ENCODE results near the gene CAMK1D. TPM values are rescaled to one million over a fixed set of nuclear protein-coding genes. Genes with fewer than 3 reads are reported as not detected.

The CAMK1D gene
- total and polyA plus RNA-seq, 2 of the 4 experiments (the other 2 are of a cell fraction), result 5.0 to 5.3 TPM

- POLR2A ChIA-PET (ENCODE audit: unreplicated experiment), result no interaction called here
- peaks cover 2% of the 10 kb centered on the region; the same call in 1 of the 2 replicates for H3K4me1 ChIP-seq (ENCODE audit: control insufficient read depth, insufficient read depth, low read length)
- TF ChIP-seq MAFK (IDR thresholded peaks at IDR 0.05; ENCODE audit: low read depth, low read length) (no peak), USF2 (IDR thresholded peaks at IDR 0.05; ENCODE audit: low read depth, low read length) (no peak), POLR2A (IDR thresholded peaks at IDR 0.05; ENCODE audit: low read depth, low read length) (no peak), FOS (IDR thresholded peaks at IDR 0.05; ENCODE audit: low read depth, low read length) (no peak), CHD1 (IDR thresholded peaks at IDR 0.05; ENCODE audit: low read depth, low read length) (no peak), NFE2L2 (IDR thresholded peaks at IDR 0.05; ENCODE audit: low read depth, low read length) (no peak), CEBPB (IDR thresholded peaks at IDR 0.05; ENCODE audit: low read depth, low read length) (no peak), MAZ (IDR thresholded peaks at IDR 0.05; ENCODE audit: borderline replicate concordance, low read depth, low read length) (no peak), RAD21 (IDR thresholded peaks at IDR 0.05; ENCODE audit: low read length) (no peak), MXI1 (IDR thresholded peaks at IDR 0.05; ENCODE audit: borderline replicate concordance, low read depth, low read length) (no peak), BHLHE40 (IDR thresholded peaks at IDR 0.05; ENCODE audit: low read depth, low read length) (no peak), CTCF (conservative IDR thresholded peaks at IDR 0.05; ENCODE audit: low read depth, low read length) (no peak), SMC3 (IDR thresholded peaks at IDR 0.05; ENCODE audit: low read depth, low read length) (no peak), RCOR1 (IDR thresholded peaks at IDR 0.05; ENCODE audit: insufficient replicate concordance, low read length) (no peak), RFX5 (IDR thresholded peaks at IDR 0.05; ENCODE audit: low read depth, low read length) (no peak)
- TF ChIP-seq, protein P1, sequence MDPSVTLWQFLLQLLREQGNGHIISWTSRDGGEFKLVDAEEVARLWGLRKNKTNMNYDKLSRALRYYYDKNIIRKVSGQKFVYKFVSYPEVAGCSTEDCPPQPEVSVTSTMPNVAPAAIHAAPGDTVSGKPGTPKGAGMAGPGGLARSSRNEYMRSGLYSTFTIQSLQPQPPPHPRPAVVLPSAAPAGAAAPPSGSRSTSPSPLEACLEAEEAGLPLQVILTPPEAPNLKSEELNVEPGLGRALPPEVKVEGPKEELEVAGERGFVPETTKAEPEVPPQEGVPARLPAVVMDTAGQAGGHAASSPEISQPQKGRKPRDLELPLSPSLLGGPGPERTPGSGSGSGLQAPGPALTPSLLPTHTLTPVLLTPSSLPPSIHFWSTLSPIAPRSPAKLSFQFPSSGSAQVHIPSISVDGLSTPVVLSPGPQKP (IDR thresholded peaks at IDR 0.05; ENCODE audit: borderline replicate concordance, low read depth, low read length), result no peak
- CTCF ChIA-PET, result no interaction called here
- intact Hi-C loops (cut with micrococcal nuclease) (no loop called here), dilution Hi-C loops (cut with HindIII; ENCODE audit: low sequenced_read_pairs, unreplicated experiment) (no loop called here), in situ Hi-C loops (cut with MboI; ENCODE audit: low sequenced_read_pairs) (no loop called here)
- H3K9me1 ChIP-seq (ENCODE audit: insufficient read depth, low read length), result no peaks in the 10 kb centered on the region
- DNase-seq (no peak), ATAC-seq (ENCODE audit: low read depth) (no peak)
- no peaks in the 10 kb centered on the region for H3K79me1 ChIP-seq (ENCODE audit: low read depth in 1 of 2, low read length in 2 of 2)
- H3K4me2 ChIP-seq (ENCODE audit: low read depth, low read length), result no peak overlapping the region
- no peak overlapping the region for H3K4ac ChIP-seq (ENCODE audit: low read depth, low read length)
- H2AFZ ChIP-seq (replicated peaks; ENCODE audit: low read length, poor library complexity), result no peak overlapping the region
- WGBS, 2 experiments (ENCODE audit: extremely low coverage in 2 of 2, insufficient read length in 1 of 2), result no CpG with 5 or more reads among the region's 9 CpGs
- H4K91ac ChIP-seq (ENCODE audit: insufficient read depth, low read depth, low read length), result no peak overlapping the region
- no peaks in the 10 kb centered on the region for H3K36me3 ChIP-seq (ENCODE audit: control insufficient read depth, insufficient read depth, low read length)
- peaks cover 36% of the 10 kb centered on the region for H3K27me3 ChIP-seq (ENCODE audit: control insufficient read depth, insufficient read depth, low read length)
- no peak overlapping the region for H3K27ac ChIP-seq (ENCODE audit: insufficient read depth, low read length)
- no peaks in the 10 kb centered on the region for H4K20me1 ChIP-seq (ENCODE audit: insufficient read depth, low read length)
- H2BK5ac ChIP-seq (ENCODE audit: low read depth, low read length, poor library complexity, severe bottlenecking), result no peak overlapping the region
- no peak overlapping the region for H2AK9ac ChIP-seq (replicated peaks; ENCODE audit: low read depth, low read length, poor library complexity)
- no peak overlapping the region for H3K14ac ChIP-seq (replicated peaks; ENCODE audit: low read depth, low read length)
- H3K23ac ChIP-seq (ENCODE audit: low read depth, low read length), result no peak overlapping the region
- H3K9me3 ChIP-seq (ENCODE audit: control insufficient read depth, insufficient read depth, low read length), result 0 out of 2 replicates have a peak, but pooled peaks cover 2% of the 10 kb centered on the region
- H4K5ac ChIP-seq (ENCODE audit: low read depth, low read length), result no peak overlapping the region
- no peak overlapping the region for H2BK15ac ChIP-seq (ENCODE audit: low read depth, low read length)
- H2BK120ac ChIP-seq (ENCODE audit: low read depth, low read length), result no peak overlapping the region
- no peak overlapping the region for H3K4me3 ChIP-seq (ENCODE audit: insufficient read depth, low read depth, low read length)
- H3K9ac ChIP-seq (ENCODE audit: low read depth, low read length), result no peak overlapping the region
- H4K8ac ChIP-seq (ENCODE audit: low read depth in 2 of 2, low read length in 2 of 2), result no peak overlapping the region
- no peak overlapping the region for H2AK5ac ChIP-seq (ENCODE audit: low read depth, low read length)
- H2BK20ac ChIP-seq (ENCODE audit: low read depth, low read length), result no peak overlapping the region
- H3K56ac ChIP-seq (ENCODE audit: extremely low read depth, insufficient read depth, low read length), result no peak overlapping the region
- no TSS peak for BruUV-seq (replicated peaks)
- no peak overlapping the region for H3K18ac ChIP-seq (ENCODE audit: low read depth, low read length)
Observed at GRCh38 chr10:12872577-12872976, 523.2 kb downstream of the CAMK1D start.

Measured in IMR-90 (cell line).